B cell (primary cell): Measurements from ENCODE around the gene EHHADH. TPM values are rescaled to one million over a fixed set of nuclear protein-coding genes. Genes with fewer than 3 reads are reported as not detected.

Experiments used
- ATAC-seq: fragments of 200-7000 bp; cut with Tn5 transposase; one replicate; pipeline ENCODE4 v1.10.0; 2021; ENCODE audit warnings: low read depth, mild to moderate bottlenecking, moderate number of reproducible peaks, moderate library complexity
- CTCF ChIA-PET: fragments of 350-600 bp; sonication (Branson Sonifier 250); formaldehyde crosslinking; loops from one replicate; lab custom pipeline; 2021; ENCODE audit warnings: antibody characterized with exemption, inconsistent platforms; lab: Charles Lee
- POLR2A ChIA-PET: fragments of 350-600 bp; sonication (Branson Sonifier 250); formaldehyde crosslinking; loops from one replicate; lab custom pipeline; 2021; ENCODE audit warnings: antibody characterized with exemption; lab: Charles Lee
- DNase-seq: peaks from one replicate; pipeline ENCODE4 v3.0.0; 2013
- H2AFZ ChIP-seq: 2 replicates; pipeline ENCODE4 v1.6.1; 2012; ENCODE audit warnings: mild to moderate bottlenecking, low read depth, low read length; ENCODE audit not compliant: insufficient read depth, poor library complexity, severe bottlenecking
- H3K27ac ChIP-seq, 2 donors: 1 replicate in 1 of 2; 2 replicates in 1 of 2; pipeline ENCODE4 v1.5.1; 2012 to 2013; ENCODE audit warnings: low read length in 2 of 2, mild to moderate bottlenecking in 2 of 2, moderate library complexity in 1 of 2
- H3K27me3 ChIP-seq, 4 experiments: fragments of 200-600 bp in 1 of 4; sonication (generic) in 1 of 4; replicated peaks in 1 of 4; 1 replicate in 2 of 4; 2 replicates in 2 of 4; pipeline versions ENCODE4 v1.6.1 to v1.7.0; 2013 to 2016; ENCODE audit warnings: low read length in 3 of 4, mild to moderate bottlenecking in 2 of 4, mixed read lengths in 1 of 4, moderate library complexity in 1 of 4; ENCODE audit not compliant: insufficient read depth in 4 of 4, control insufficient read depth in 3 of 4; ENCODE audit errors: control extremely low read depth in 1 of 4
- H3K36me3 ChIP-seq, 2 experiments: replicated peaks in 1 of 2; 1 replicate in 1 of 2; 2 replicates in 1 of 2; pipeline versions ENCODE4 v1.6.1 to v1.7.1; 2013; ENCODE audit warnings: low read length in 1 of 2; ENCODE audit not compliant: insufficient read depth in 2 of 2, control insufficient read depth in 1 of 2; ENCODE audit errors: control extremely low read depth in 1 of 2, extremely low read depth in 1 of 2
- H3K4me1 ChIP-seq, 2 donors: fragments of 200-600 bp in 1 of 2; sonication (generic) in 1 of 2; 1 replicate in 1 of 2; 2 replicates in 1 of 2; pipeline versions ENCODE4 v1.5.1 to v1.6.1; 2013 to 2017; ENCODE audit warnings: low read length in 2 of 2; ENCODE audit not compliant: control insufficient read depth in 2 of 2, insufficient read depth in 2 of 2
- H3K4me2 ChIP-seq: replicated peaks from 2 replicates; pipeline ENCODE3; 2012; ENCODE audit warnings: mild to moderate bottlenecking, low read depth, low read length; ENCODE audit not compliant: poor library complexity, severe bottlenecking
- H3K4me3 ChIP-seq, 5 experiments: fragments of 200-600 bp in 1 of 5; sonication (generic) in 1 of 5; 1 replicate in 3 of 5; 2 replicates in 2 of 5; pipeline versions ENCODE4 v1.5.1 to v1.7.0; 2011 to 2016; ENCODE audit warnings: low read length in 4 of 5, mild to moderate bottlenecking in 4 of 5, low read depth in 2 of 5, control low read depth in 1 of 5, moderate library complexity in 1 of 5; ENCODE audit not compliant: insufficient read depth in 1 of 5; ENCODE audit errors: control extremely low read depth in 1 of 5, extremely low read depth in 1 of 5
- H3K79me2 ChIP-seq: fragments of 200-600 bp; sonication (generic); one replicate; pipeline ENCODE4 v1.6.0; 2016; ENCODE audit warnings: low read length; ENCODE audit not compliant: control insufficient read depth, insufficient read depth
- H3K9ac ChIP-seq: fragments of 200-600 bp; sonication (generic); 2 replicates; pipeline ENCODE4 v1.6.1; 2017; ENCODE audit warnings: mild to moderate bottlenecking, low read length, moderate library complexity
- H3K9me3 ChIP-seq, 3 donors: one replicate each; pipeline versions ENCODE4 v1.6.1 to v1.7.1; 2013; ENCODE audit warnings: low read length in 2 of 3; ENCODE audit not compliant: control insufficient read depth in 2 of 3, insufficient read depth in 1 of 3; ENCODE audit errors: control extremely low read depth in 1 of 3
- H4K20me1 ChIP-seq: 2 replicates; pipeline ENCODE4 v1.6.0; 2012; ENCODE audit warnings: mild to moderate bottlenecking, low read length; ENCODE audit not compliant: insufficient read depth, control insufficient read depth, poor library complexity, severe bottlenecking
- H3K27ac Mint-ChIP-seq: one replicate; pipeline ENCODE4 v1.8.0; 2021; ENCODE audit warnings: mixed read lengths
- H3K27me3 Mint-ChIP-seq: one replicate; pipeline ENCODE4 v1.8.0; 2021; ENCODE audit warnings: mixed read lengths
- H3K4me1 Mint-ChIP-seq: one replicate; pipeline ENCODE4 v1.8.0; 2021; ENCODE audit warnings: mixed read lengths
- H3K4me3 Mint-ChIP-seq: one replicate; pipeline ENCODE4 v1.8.0; 2021; ENCODE audit warnings: mixed read lengths
- H3K9me3 Mint-ChIP-seq: one replicate; pipeline ENCODE4 v1.8.0; 2022; ENCODE audit warnings: mixed read lengths; ENCODE audit not compliant: insufficient read depth
- CTCF ChIP-seq: fragments of 200-600 bp; IDR thresholded peaks from one replicate; pipeline ENCODE4 v1.8.0; 2022; ENCODE audit warnings: antibody characterized with exemption, mild to moderate bottlenecking
- EZH2 ChIP-seq: IDR thresholded peaks from 2 replicates; pipeline ENCODE4 v1.6.1; 2012; ENCODE audit warnings: borderline replicate concordance, low read depth, mild to moderate bottlenecking, moderate library complexity, low read length; ENCODE audit not compliant: insufficient read depth, poor library complexity, severe bottlenecking
- WGBS: methylation state at CpG from one replicate; pipeline ENCODE4 v1.1.5; 2013; ENCODE audit warnings: missing lambda C conversion rate; ENCODE audit not compliant: insufficient coverage; 5-methylcytosine and 5-hydroxymethylcytosine counted together
- intact Hi-C: fragments of 100-400 bp; cut with micrococcal nuclease; formaldehyde crosslinking; loops from one replicate; pipeline ENCODE4 v1.10.0; 2022
- polyA plus RNA-seq: library from polyadenylated mRNA; depleted of rRNA; stranded (reverse); fragments of >200 nt; gene quantifications from 2 replicates; pipeline ENCODE4 v1.2.3, GENCODE V29; 2012
- total RNA-seq, 2 donors: library from RNA; stranded (reverse); fragments of 120-200 nt in 1 of 2; gene quantifications; 1 replicate in 1 of 2; 2 replicates in 1 of 2; pipeline versions ENCODE4 v1.2.3 to v1.2.4, GENCODE V29; 2013 to 2022

Gene EHHADH
- total and polyA plus RNA-seq, 2 donors (not counting 1 experiment from before 2014, with no cell fraction given) = 0.30 to 1.4 TPM

- intact Hi-C loops = loop anchor here (5.0 kb wide), 2 partner anchors 568 to 657 kb away; partner anchors contain the start of genes MAGEF1 and TRA2B
- no peak overlapping the region for H3K4me3 Mint-ChIP-seq
- Histone ChIP-seq H3K4me1 (peaks cover 14 to 15% of the 10 kb centered on the region in 2 donors), H4K20me1 (no peaks in the 10 kb centered on the region), H3K27ac (no peak overlapping the region), H3K4me2 (no peak overlapping the region), H3K9me3 (peaks cover 0 to 8% (median 2%) of the 10 kb centered on the region in 3 donors), H3K27me3 (peaks cover 0 to 15% (median 8%) of the 10 kb centered on the region in 4 experiments), H3K4me3 (no peak overlapping the region), H3K9ac (no peak overlapping the region), H3K79me2 (peaks cover 6% of the 10 kb centered on the region), H3K36me3 (no peaks in the 10 kb centered on the region), H2AFZ (no peak overlapping the region)
- H3K9me3 Mint-ChIP-seq = peaks cover 3% of the 10 kb centered on the region
- TF ChIP-seq EZH2 = no peak
- peak; percentile 60 for TF ChIP-seq CTCF
- no CpG with 5 or more reads among the region's 4 CpGs for WGBS
- no peak overlapping the region for H3K27ac Mint-ChIP-seq
- ChIA-PET POLR2A (no interaction called here), CTCF (interaction anchor here (1.5 kb wide), 1 partner anchor 28 kb away, joined by 3 read pairs; no protein-coding TSS in a partner anchor)
- peaks cover 21% of the 10 kb centered on the region for H3K4me1 Mint-ChIP-seq
- ATAC-seq (no peak), DNase-seq (peak; percentile 53)
- peaks cover 37% of the 10 kb centered on the region for H3K27me3 Mint-ChIP-seq
Measured at GRCh38 chr3:185280572-185281365, 26.9 kb upstream of the EHHADH start.

- peaks cover 42% of the 10 kb centered on the region for H3K27me3 Mint-ChIP-seq
- no peak overlapping the region for H2AFZ ChIP-seq
- CTCF ChIA-PET = interaction anchor here (2.4 kb wide), 1 partner anchor 29 kb away, joined by 9 read pairs; no protein-coding TSS in a partner anchor
- H3K9me3 Mint-ChIP-seq = peaks cover 3% of the 10 kb centered on the region
- H3K4me3 ChIP-seq = no peak overlapping the region
- H3K79me2 ChIP-seq = peaks cover 6% of the 10 kb centered on the region
- no peak overlapping the region for H3K9ac ChIP-seq
- ATAC-seq (no peak), DNase-seq (no peak)
- POLR2A ChIA-PET = no interaction called here
- H3K9me3 ChIP-seq = peaks cover 0 to 8% (median 2%) of the 10 kb centered on the region in 3 donors
- peaks cover 14 to 15% of the 10 kb centered on the region in 2 donors for H3K4me1 ChIP-seq
- intact Hi-C loops = loop anchor here (5.0 kb wide), 2 partner anchors 567 to 658 kb away; partner anchors contain the start of genes MAGEF1 and TRA2B
- 95% methylated on average over 5 of the region's 7 CpGs for WGBS
- H3K4me3 Mint-ChIP-seq = no peak overlapping the region
- H3K36me3 ChIP-seq = no peaks in the 10 kb centered on the region
- peaks cover 21% of the 10 kb centered on the region for H3K4me1 Mint-ChIP-seq
- peaks cover 0 to 15% (median 10%) of the 10 kb centered on the region in 4 experiments for H3K27me3 ChIP-seq
- TF ChIP-seq EZH2 (no peak), CTCF (no peak)
- no peaks in the 10 kb centered on the region for H4K20me1 ChIP-seq
- no peak overlapping the region for H3K27ac ChIP-seq
- no peak overlapping the region for H3K27ac Mint-ChIP-seq
- no peak overlapping the region for H3K4me2 ChIP-seq
Measured at GRCh38 chr3:185279587-185280138, 25.8 kb upstream of the EHHADH start.
